K562 (cell line): Measurements from ENCODE around the gene EVI5. TPM values are rescaled to one million over a fixed set of nuclear protein-coding genes. Genes with fewer than 3 reads are reported as not detected.

Source experiments
- ATAC-seq: fragments of 200-7000 bp; cut with Tn5 transposase; 3 replicates; pipeline ENCODE4 v1.9.1; 2020; ENCODE audit warnings: moderate library complexity
- BruUV-seq: library from RNA; stranded (reverse); fragments of 400-500 nt; replicated peaks from 2 replicates; lab custom pipeline; 2021; lab: Mats Ljungman, UMichigan
- CTCF ChIA-PET: fragments of 300-600 bp; formaldehyde crosslinking; extraction: SDS; loops from one replicate; lab custom pipeline; 2021; ENCODE audit warnings: low intra/inter-chr PET ratio; lab: Yijun Ruan, JAX
- POLR2A ChIA-PET: fragments of 300-600, 350-650 bp; sonication (Branson Sonifier 250); formaldehyde crosslinking; extraction: SDS; loops from one replicate; lab custom pipeline; 2021; ENCODE audit warnings: antibody characterized with exemption, inconsistent platforms; lab: Yijun Ruan, JAX
- DNase-seq, 4 experiments: peaks; one replicate each; pipeline versions ENCODE4 v3.0.0 to v3.0.0-alpha.2; 2011 to 2018; ENCODE audit warnings: low spot score in 3 of 4, mixed read lengths in 3 of 4; ENCODE audit errors: extremely low read depth in 1 of 4
- FAIRE-seq: peaks from 2 replicates; lab custom pipeline; 2011; peaks lifted over from hg19 to GRCh38; lab: Jason Lieb, UNC
- H2AFZ ChIP-seq: 2 replicates; pipeline ENCODE4 v1.6.0; 2011; ENCODE audit warnings: low read depth, low read length, control low read depth, inconsistent platforms
- H3K27ac ChIP-seq: fragments of 200-600 bp; 3 replicates; pipeline ENCODE4 v1.8.0; 2011; ENCODE audit warnings: low read depth, mild to moderate bottlenecking, control low read depth, inconsistent platforms, low read length, moderate library complexity, mixed read lengths; ENCODE audit errors: extremely low read depth
- H3K27me3 ChIP-seq, 2 experiments: fragments of 300-600 bp in 1 of 2; 2 replicates in 1 of 2; 3 replicates in 1 of 2; pipeline versions ENCODE4 v1.6.0 to v1.8.0; 2011; ENCODE audit warnings: inconsistent platforms in 2 of 2, low read length in 2 of 2, mild to moderate bottlenecking in 1 of 2, mixed read lengths in 1 of 2, moderate library complexity in 1 of 2; ENCODE audit not compliant: control insufficient read depth in 2 of 2, insufficient read depth in 2 of 2
- H3K36me3 ChIP-seq: fragments of 300-600 bp; 3 replicates; pipeline ENCODE4 v1.8.0; 2011; ENCODE audit warnings: mild to moderate bottlenecking, low read length, inconsistent platforms; ENCODE audit not compliant: control insufficient read depth, insufficient read depth
- H3K4me1 ChIP-seq, 2 experiments: fragments of 200-600 bp in 1 of 2; replicated peaks in 1 of 2; 2 replicates in 1 of 2; 3 replicates in 1 of 2; pipeline versions ENCODE4 v1.5.1 to v1.8.0; 2011; ENCODE audit warnings: inconsistent platforms in 2 of 2, low read length in 2 of 2, mild to moderate bottlenecking in 1 of 2, mixed read lengths in 1 of 2, moderate library complexity in 1 of 2; ENCODE audit not compliant: control insufficient read depth in 2 of 2, insufficient read depth in 2 of 2
- H3K4me2 ChIP-seq: 2 replicates; pipeline ENCODE4 v1.6.1; 2011; ENCODE audit warnings: low read length, control low read depth, inconsistent platforms, mixed read lengths; ENCODE audit not compliant: insufficient read depth
- H3K4me3 ChIP-seq: fragments of 200-600 bp; sonication (generic), shearing (Covaris generic); 2 replicates; pipeline ENCODE4 v1.5.1; 2016; ENCODE audit warnings: control low read depth, inconsistent platforms
- H3K79me2 ChIP-seq: fragments of 200-600 bp; 3 replicates; pipeline ENCODE4 v1.8.0; 2011; ENCODE audit warnings: low read length, inconsistent platforms; ENCODE audit not compliant: control insufficient read depth, insufficient read depth
- H3K9ac ChIP-seq, 2 experiments: 2 replicates each; pipeline versions ENCODE4 v1.6.0 to v1.6.1; 2011; ENCODE audit warnings: low read depth in 2 of 2, low read length in 2 of 2, control low read depth in 1 of 2, inconsistent platforms in 1 of 2, mild to moderate bottlenecking in 1 of 2, mixed read lengths in 1 of 2; ENCODE audit not compliant: insufficient read depth in 1 of 2
- H3K9me1 ChIP-seq: one replicate; pipeline ENCODE4 v1.6.0; 2011; ENCODE audit warnings: inconsistent platforms, mild to moderate bottlenecking, low read length, moderate library complexity; ENCODE audit not compliant: control insufficient read depth, insufficient read depth
- H3K9me3 ChIP-seq: replicated peaks from 2 replicates; pipeline ENCODE4 v1.5.1; 2011; ENCODE audit warnings: low read depth, low read length, inconsistent platforms; ENCODE audit not compliant: control insufficient read depth, insufficient read depth
- H4K20me1 ChIP-seq: replicated peaks from 2 replicates; pipeline ENCODE4 v1.6.1; 2011; ENCODE audit warnings: low read length, inconsistent platforms, mixed read lengths; ENCODE audit not compliant: control insufficient read depth, insufficient read depth
- KLF1 ChIP-seq: fragments of 450-650 bp; IDR thresholded peaks from 2 replicates; pipeline ENCODE4 v1.6.1; 2016; ENCODE audit warnings: missing genetic modification characterization, missing compliant biosample characterization
- MXI1 ChIP-seq: IDR thresholded peaks from 2 replicates; pipeline ENCODE4 v1.6.1; 2011; ENCODE audit warnings: low read depth, mild to moderate bottlenecking, improper control_type of control experiment, low read length
- POLR2G ChIP-seq: fragments of 200-400 bp; formaldehyde crosslinking; IDR thresholded peaks from 2 replicates; pipeline ENCODE4 v1.6.1; 2017; ENCODE audit warnings: low read depth, mild to moderate bottlenecking, antibody characterized with exemption, low read length, moderate library complexity
- RBM25 ChIP-seq: fragments of 200-400 bp; formaldehyde crosslinking; IDR thresholded peaks from 2 replicates; pipeline ENCODE4 v1.6.1; 2018; ENCODE audit warnings: low read length, low read depth, moderate library complexity; ENCODE audit not compliant: severe bottlenecking
- SPI1 ChIP-seq: IDR thresholded peaks from 2 replicates; pipeline ENCODE4 v1.6.1; 2011; ENCODE audit warnings: low read depth, low read length, control low read depth, borderline replicate concordance
- YY1 ChIP-seq, 3 experiments: IDR thresholded peaks; 2 replicates each; pipeline ENCODE4 v1.6.1; 2011; ENCODE audit warnings: low read length in 2 of 3, mild to moderate bottlenecking in 2 of 3, moderate library complexity in 2 of 3, borderline replicate concordance in 1 of 3, control low read depth in 1 of 3, low read depth in 1 of 3; ENCODE audit not compliant: insufficient read depth in 3 of 3, insufficient replicate concordance in 2 of 3, control insufficient read depth in 1 of 3, insufficient read length in 1 of 3; ENCODE audit errors: extremely low read depth in 1 of 3
- ZFP1 ChIP-seq: fragments of 450-650 bp; formaldehyde crosslinking; IDR thresholded peaks from 2 replicates; pipeline ENCODE4 v1.4.0; 2020; ENCODE audit warnings: mild to moderate bottlenecking, mixed read lengths
- WGBS: fragments of 100-300 bp; shearing (Covaris generic); methylation state at CpG from one replicate; pipeline ENCODE4 v1.1.6; 2016; ENCODE audit warnings: low coverage, mixed read lengths; ENCODE audit not compliant: insufficient coverage; ENCODE audit errors: missing lambda C conversion rate; 5-methylcytosine and 5-hydroxymethylcytosine counted together
- in situ Hi-C: fragments of 300-500 bp; cut with MboI; formaldehyde crosslinking; loops from 4 replicates; pipeline ENCODE4 v1.15.0; 2018; ENCODE audit warnings: inconsistent platforms, mixed read lengths
- intact Hi-C: fragments of 100-400 bp; cut with micrococcal nuclease; formaldehyde crosslinking; loops from 2 replicates; pipeline ENCODE4 v1.14.2; 2022
- polyA plus RNA-seq, 8 experiments: library from polyadenylated mRNA; depleted of rRNA in 4 of 8; stranded (reverse) in 5 of 8; unstranded in 3 of 8; fragments of >200 nt; fragmentation: Nextera tagmentation in 2 of 8; fragmentation: Illumina TruSeq in 1 of 8; extraction: Ambion mirVana in 2 of 8; extraction: Trizol in 1 of 8; gene quantifications; 2 replicates each; pipeline versions ENCODE4 v1.2.1 to v1.2.3, GENCODE V29; 2011 to 2014; ENCODE audit warnings: inconsistent platforms in 1 of 8, missing spikeins in 1 of 8
- total RNA-seq, 7 experiments: library from RNA; depleted of rRNA in 6 of 7; stranded (reverse); fragments of >200 nt in 6 of 7; fragmentation: Illumina TruSeq in 2 of 7; extraction: Trizol in 2 of 7; gene quantifications; 2 replicates each; pipeline versions ENCODE4 v1.2.1 to v1.2.3, GENCODE V29; 2011 to 2021; ENCODE audit warnings: low replicate concordance in 1 of 7
- TF ChIP-seq, protein P1 (sequence below): fragments of 200-800 bp; sonication (Bioruptor generic); IDR thresholded peaks from 2 replicates; pipeline ENCODE4 v1.6.1; 2016; ENCODE audit warnings: missing genetic modification characterization, missing compliant biosample characterization

EVI5 gene
- total and polyA plus RNA-seq, 9 of the 15 experiments (the other 6 are each of a cell fraction or from before 2014, with no cell fraction given) = 1.7 to 50.1 (median 13.7) TPM

GRCh38 chr1:92754719-92755050 is 30.2 kb downstream of the EVI5 start (continued):
- TF ChIP-seq, protein P1, sequence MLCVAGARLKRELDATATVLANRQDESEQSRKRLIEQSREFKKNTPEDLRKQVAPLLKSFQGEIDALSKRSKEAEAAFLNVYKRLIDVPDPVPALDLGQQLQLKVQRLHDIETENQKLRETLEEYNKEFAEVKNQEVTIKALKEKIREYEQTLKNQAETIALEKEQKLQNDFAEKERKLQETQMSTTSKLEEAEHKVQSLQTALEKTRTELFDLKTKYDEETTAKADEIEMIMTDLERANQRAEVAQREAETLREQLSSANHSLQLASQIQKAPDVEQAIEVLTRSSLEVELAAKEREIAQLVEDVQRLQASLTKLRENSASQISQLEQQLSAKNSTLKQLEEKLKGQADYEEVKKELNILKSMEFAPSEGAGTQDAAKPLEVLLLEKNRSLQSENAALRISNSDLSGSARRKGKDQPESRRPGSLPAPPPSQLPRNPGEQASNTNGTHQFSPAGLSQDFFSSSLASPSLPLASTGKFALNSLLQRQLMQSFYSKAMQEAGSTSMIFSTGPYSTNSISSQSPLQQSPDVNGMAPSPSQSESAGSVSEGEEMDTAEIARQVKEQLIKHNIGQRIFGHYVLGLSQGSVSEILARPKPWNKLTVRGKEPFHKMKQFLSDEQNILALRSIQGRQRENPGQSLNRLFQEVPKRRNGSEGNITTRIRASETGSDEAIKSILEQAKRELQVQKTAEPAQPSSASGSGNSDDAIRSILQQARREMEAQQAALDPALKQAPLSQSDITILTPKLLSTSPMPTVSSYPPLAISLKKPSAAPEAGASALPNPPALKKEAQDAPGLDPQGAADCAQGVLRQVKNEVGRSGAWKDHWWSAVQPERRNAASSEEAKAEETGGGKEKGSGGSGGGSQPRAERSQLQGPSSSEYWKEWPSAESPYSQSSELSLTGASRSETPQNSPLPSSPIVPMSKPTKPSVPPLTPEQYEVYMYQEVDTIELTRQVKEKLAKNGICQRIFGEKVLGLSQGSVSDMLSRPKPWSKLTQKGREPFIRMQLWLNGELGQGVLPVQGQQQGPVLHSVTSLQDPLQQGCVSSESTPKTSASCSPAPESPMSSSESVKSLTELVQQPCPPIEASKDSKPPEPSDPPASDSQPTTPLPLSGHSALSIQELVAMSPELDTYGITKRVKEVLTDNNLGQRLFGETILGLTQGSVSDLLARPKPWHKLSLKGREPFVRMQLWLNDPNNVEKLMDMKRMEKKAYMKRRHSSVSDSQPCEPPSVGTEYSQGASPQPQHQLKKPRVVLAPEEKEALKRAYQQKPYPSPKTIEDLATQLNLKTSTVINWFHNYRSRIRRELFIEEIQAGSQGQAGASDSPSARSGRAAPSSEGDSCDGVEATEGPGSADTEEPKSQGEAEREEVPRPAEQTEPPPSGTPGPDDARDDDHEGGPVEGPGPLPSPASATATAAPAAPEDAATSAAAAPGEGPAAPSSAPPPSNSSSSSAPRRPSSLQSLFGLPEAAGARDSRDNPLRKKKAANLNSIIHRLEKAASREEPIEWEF (CRISPR knock-in tag) = no peak
- no peak for TF ChIP-seq SPI1

- no TSS peak for BruUV-seq
- Histone ChIP-seq H3K4me3 (no peak overlapping the region), H3K79me2 (peaks cover 35% of the 10 kb centered on the region), H3K9ac (no peak overlapping the region), H3K4me2 (no peak overlapping the region), H3K27ac (no peak overlapping the region), H4K20me1 (no peaks in the 10 kb centered on the region), H3K9me3 (peaks cover 2% of the 10 kb centered on the region; the same call in 1 of the 2 replicates), H3K27me3 (no peaks in the 10 kb centered on the region; a peak in 1 of 5 replicates), H3K4me1 (peaks cover 4 to 12% of the 10 kb centered on the region in 2 experiments; a peak in 4 of 5 replicates), H2AFZ (no peak overlapping the region), H3K9me1 (no peaks in the 10 kb centered on the region), H3K36me3 (peaks cover 7% of the 10 kb centered on the region; the same call in 1 of the 3 replicates)
- intact Hi-C loops = no loop called here
- ChIA-PET CTCF (no interaction called here), POLR2A (interaction anchor here (1.0 to 2.2 kb wide), 4 partner anchors 10 to 39 kb away, joined by 3 to 10 read pairs (median 4); no protein-coding TSS in a partner anchor)
- DNase-seq (no peak), FAIRE-seq (no peak), ATAC-seq (no peak)
- in situ Hi-C loops = loop anchor here (5.0 kb wide), 1 partner anchor 73 kb away; no protein-coding TSS in a partner anchor
- 57% methylated on average over 1 of the region's 1 CpG for WGBS
- TF ChIP-seq RBM25 (peak; percentile 38), ZFP1 (no peak), KLF1 (tag) (no peak), MXI1 (no peak), YY1 (IDR thresholded peaks at IDR 0.05; ENCODE audit: borderline replicate concordance in 1 of 3, control insufficient read depth in 1 of 3, extremely low read depth in 1 of 3, insufficient read depth in 3 of 3, insufficient read length in 1 of 3, insufficient replicate concordance in 2 of 3, low read depth in 1 of 3, low read length in 2 of 3) (peak in 1 of 3 experiments; percentile 66), POLR2G (no peak)
Measured at GRCh38 chr1:92754000-92754718, 30.7 kb downstream of the EVI5 start.
